HG02588 (cell line): Measurements from ENCODE around the gene INSYN2B.
"Not testable (repeated sequence)": the region's sequence is repeated elsewhere in the genome, so short reads cannot be mapped to it uniquely, and the experiment has no call there.

Experiments
- ATAC-seq: cut with Tn5 transposase; IDR thresholded peaks from one replicate; pipeline ENCODE4 v1.9.1; 2021; ENCODE audit warnings: mild to moderate bottlenecking, moderate library complexity; ENCODE audit not compliant: unreplicated experiment

INSYN2B gene

GRCh38 chr5:169973056-169973455 is 7.2 kb downstream of the INSYN2B start:
- no peak for ATAC-seq

GRCh38 chr5:169971780-169972179 is 8.5 kb downstream of the INSYN2B start:
- ATAC-seq = no peak

GRCh38 chr5:169970911-169971765 is 9.2 kb downstream of the INSYN2B start:
- no peak for ATAC-seq

GRCh38 chr5:169970339-169970738 is 10.0 kb downstream of the INSYN2B start:
- ATAC-seq = peak; percentile 88

DNA sequence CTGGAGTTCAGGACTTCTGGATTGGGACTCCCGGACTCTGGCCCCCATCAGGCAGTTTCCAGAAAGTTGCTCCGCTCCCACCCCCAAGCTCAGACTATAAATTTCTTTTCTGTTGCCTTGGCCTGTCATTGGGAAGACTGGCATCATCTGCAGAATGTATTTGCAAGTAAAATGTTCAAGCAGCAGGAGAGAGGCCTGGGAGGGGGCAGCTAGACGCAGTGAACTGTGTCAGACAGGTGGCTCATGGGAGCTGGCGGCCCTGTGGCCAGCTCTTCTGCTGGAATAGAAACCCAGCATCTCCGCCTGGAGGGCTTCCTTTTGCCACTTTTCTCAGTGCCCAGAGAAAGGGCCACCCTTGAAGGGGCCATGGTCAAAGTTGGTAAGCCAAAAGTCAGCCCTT is 16.0 kb downstream of the INSYN2B start:
- ATAC-seq = no peak

DNA sequence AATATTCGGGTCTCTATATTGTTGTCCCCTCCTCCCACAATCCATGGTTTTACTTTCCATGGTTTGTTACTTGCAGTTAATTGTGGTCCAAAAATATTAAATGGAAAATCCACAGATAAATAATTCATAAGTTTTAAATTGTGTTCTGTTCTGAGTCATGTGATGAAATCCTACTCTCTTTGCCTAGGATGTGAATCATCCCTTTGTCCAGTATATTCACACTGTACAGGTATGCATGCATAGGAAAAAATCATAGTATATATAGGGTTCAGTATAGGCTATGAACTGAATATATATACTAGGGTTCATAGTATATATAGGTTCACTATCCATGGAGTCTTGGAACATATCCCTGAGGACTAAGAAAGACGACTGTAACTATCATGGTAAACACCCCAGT is 19.6 kb downstream of the INSYN2B start:
- ATAC-seq = no peak

DNA sequence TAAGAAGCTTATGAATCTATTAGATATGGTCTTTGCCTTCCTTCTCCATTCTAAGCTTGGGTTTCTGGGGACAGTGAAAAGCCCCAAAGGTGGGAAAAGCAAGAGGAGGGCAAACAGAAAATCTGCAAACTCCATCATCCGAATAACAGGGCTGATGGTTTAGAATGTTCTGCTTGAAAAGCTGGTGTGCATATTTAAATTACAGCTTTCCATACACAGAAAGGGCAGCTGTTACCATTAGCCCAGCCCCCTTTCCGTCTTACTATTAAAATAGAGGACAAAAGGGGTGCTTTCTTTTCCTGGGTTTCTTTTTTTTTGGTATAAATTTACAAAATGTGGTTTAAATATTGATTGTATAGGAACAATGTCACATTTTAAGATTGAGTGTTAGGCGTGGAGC is 22.0 kb downstream of the INSYN2B start:
- ATAC-seq = no peak

DNA sequence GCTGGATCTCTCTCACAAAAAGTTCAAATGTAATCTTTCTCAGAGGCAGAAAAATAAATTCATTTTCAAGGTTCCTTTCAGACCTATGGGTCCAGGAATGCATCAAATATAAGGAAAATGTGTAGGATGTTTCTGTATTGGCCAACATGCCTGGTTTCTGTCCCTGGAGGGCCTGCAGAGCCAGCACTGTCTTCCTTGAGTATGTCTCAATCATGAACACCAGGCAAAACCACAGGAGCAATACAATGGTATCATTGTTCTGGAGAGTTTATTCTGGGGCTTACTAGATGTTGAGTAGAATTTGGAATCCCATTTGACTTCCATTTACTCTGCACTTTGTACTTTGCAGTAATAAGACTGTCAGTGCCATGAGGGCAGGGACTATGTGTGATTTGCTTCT is 23.5 kb downstream of the INSYN2B start:
- no peak for ATAC-seq

DNA sequence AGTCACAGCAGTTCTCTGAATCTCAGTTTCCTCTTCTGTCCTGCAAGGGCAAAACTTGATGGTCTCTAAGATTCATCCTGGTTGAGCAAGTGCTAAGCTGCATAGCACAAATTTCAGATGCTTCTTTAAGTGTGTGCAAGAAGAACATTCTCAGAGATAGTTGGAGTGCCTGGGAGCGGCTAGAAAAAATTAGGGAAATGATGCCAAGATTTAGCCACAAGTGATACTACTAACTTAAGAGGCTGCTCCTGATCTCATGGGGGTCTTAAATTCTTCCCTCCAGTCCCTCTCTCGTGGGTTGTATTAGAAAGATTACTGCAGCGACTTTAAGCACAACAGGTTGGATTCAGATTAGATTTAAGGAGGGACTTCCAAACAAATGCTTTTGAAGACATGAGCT is 24.2 kb downstream of the INSYN2B start:
- no peak for ATAC-seq

GRCh38 chr5:169954786-169955185 is 25.5 kb downstream of the INSYN2B start:
- ATAC-seq = no peak

DNA sequence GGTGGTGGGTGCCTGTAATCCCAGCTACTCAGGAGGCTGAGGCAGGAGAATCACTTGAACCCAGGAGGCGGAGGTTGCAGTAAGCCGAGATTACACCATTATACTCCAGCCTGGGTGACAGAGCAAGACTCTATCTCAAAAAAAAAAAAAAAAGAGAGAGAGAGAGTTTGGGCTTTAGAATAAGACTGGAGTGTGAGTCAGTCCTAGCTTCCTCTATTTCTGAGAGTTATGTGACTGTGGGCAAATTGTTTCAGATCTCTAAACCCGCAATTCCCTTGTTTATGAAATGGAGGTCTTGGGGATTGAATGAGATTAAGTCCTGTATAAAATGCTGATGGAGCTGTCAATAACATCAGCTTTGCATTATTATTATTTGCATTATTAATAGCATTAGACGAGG is 27.1 kb downstream of the INSYN2B start:
- not testable (repeated sequence) for ATAC-seq

DNA sequence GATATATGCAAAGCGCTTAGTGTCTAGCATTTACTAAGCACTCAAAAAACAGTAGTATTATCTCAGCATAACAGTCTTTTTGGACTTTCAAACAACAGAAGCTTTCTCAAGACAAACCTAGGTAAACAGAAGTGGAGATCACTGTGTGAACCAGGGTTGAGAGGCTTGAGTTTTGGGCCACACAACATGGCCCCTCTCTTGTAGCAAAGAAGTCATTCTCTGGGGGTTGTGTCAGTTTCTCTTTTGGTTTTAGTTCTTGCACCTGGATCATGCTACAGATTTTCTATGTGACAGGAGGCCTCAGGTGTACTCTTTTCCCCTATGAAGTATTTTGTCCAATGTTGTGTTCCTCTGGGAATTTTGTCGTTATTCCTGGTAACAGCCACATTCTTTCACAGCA is 30.0 kb downstream of the INSYN2B start:
- ATAC-seq = peak; percentile 47

DNA sequence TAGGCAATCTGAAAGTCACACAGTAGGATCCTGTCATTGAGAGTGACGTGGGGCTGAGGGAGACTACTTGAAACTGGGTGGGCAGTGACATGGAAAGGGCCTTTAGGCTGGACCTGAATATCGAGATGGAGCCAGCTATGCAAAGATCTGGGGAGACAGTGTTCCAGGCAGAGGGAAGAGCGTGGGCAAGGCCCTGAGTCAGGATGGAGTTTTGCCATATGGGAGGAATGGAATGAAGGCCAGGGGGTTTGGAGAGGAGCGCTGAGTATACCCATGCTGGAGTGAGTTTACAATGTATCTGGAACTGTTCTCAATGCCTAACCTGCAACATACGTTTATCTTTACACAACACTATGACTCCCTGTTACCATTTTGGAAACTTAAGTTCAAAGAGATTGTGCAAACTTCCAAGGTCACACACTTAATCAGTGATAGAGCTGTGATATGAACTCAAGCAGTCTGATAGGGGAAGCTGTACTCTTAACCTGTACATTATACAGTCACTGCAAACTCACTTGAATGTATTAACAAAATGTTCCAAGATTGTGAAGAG is 33.5 kb downstream of the INSYN2B start:
- no peak for ATAC-seq

DNA sequence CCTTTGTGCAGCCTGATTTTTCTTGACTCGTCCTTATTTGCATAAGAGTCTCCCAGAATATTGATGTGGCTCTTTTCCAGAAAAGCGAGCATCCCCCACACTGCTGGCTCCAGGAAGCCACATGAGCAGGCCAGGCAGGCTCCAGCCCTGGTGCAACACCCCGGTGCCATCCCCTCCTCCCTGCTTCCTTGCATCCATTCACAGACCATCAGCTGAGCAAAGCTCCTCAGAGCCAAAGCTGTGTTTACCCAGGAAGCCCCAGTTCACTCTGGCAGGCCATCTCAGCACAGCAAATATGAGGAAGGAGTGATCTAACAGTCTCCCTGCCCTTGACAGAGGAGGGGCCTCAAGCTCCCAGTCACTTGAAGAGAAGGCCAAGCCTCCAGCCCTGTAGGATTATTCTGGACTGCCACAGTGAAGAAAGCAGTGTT is 34.4 kb downstream of the INSYN2B start:
- no peak for ATAC-seq

DNA sequence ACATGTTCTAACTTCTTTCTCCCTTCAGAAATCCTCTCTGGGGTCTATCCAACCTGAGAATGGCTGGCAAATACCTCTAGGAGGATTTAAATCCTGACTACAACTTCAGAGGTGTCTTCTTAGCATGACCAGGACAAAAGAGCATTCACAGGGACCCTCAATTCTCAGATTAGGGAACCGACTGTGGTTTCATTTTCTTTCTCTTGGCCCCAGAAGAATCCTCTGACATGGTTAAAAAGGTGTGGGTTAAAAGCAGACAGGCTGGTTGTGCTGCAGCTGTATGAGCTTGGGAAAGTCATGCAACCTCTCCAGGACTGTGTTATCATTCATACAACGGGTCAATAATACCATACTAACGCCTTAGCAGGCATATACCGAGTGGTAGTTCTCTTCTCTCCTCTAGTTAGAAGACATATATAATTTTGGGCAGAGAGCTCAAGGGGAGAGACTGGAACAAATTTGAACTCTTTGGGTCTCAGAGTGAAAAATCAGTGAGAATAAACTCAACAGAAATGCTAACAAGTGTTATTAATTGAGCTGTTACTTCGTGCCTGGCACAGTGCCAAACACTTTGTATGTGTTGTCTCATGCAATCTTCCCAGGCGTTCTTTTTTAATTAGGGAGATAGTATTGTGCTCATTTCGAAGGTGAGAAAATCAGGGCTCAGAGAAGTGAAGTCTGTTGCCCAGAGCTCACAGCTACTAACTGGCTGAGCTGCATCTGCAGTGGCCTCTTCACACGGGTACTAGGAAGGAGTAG is 35.2 kb downstream of the INSYN2B start:
- no peak for ATAC-seq

DNA sequence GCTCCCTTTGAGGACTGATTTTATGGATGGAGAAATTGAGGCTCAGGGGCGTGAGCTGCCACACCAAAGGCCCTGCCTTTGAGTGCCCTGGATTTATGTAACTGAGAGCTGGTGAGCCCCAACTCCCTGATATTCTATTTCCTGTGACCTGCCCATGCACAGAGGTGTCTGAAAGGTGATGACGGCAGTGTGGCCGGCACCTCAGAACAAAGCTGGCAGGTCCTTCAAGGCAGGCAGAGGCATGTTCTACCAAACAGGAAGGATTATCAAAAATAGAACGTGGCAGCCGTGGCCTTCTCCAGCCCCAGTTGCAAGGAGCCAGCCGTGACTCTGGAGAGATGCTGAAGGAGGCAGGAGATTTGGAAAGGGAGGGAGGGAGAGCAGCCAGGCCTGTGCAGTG is 36.2 kb downstream of the INSYN2B start:
- ATAC-seq = no peak

GRCh38 chr5:169943026-169943425 is 37.3 kb downstream of the INSYN2B start:
- no peak for ATAC-seq

GRCh38 chr5:169942181-169942580 is 38.1 kb downstream of the INSYN2B start:
- no peak for ATAC-seq

DNA sequence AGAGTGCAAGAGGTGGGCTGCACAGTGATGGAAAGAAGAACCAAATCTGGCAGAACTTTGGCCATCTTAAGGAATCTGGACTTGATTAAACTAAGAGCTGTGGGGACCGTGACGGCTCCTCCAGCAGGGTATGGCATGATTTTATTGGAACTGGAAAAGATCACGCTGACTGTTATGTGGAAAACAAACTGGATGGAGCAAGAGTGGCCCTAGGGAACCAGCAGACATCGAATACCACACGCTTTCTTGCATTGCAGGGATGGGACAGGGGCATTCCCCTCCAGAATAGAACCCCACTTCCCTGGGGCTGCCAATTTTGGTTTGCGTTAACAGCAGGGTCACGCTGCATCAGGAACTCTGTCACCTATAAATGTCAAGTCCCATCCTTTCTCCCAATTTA is 38.8 kb downstream of the INSYN2B start:
- ATAC-seq = no peak

GRCh38 chr5:169939731-169940130 is 40.6 kb downstream of the INSYN2B start:
- no peak for ATAC-seq

- ATAC-seq = no peak
These were observed 41.9 kb downstream of the INSYN2B start for GRCh38 chr5:169938439-169938838.

- no peak for ATAC-seq
These were observed 44.5 kb downstream of the INSYN2B start for GRCh38 chr5:169935762-169936161.
